ENCODE measurements around the gene COBL. TPM values are rescaled to one million over a fixed set of nuclear protein-coding genes. Genes with fewer than 3 reads are reported as not detected.
A peak's percentile ranks its signal among the peaks of the same experiment; 100 is the strongest.
"Not testable (repeated sequence)": the region's sequence is repeated elsewhere in the genome, so short reads cannot be mapped to it uniquely, and the experiment has no call there.

The COBL gene
- total RNA-seq, 1 donor from 2014 or later, result 25.7 TPM

- Mint-ChIP-seq H3K27ac (peak overlapping the region; percentile 50), H3K4me3 (no peak overlapping the region), H3K4me1 (ENCODE audit: unreplicated experiment) (no peaks in the 10 kb centered on the region), H3K36me3 (peaks cover 6% of the 10 kb centered on the region), H3K9me3 (no peaks in the 10 kb centered on the region), H3K27me3 (no peaks in the 10 kb centered on the region)
- TF ChIP-seq CTCF (conservative IDR thresholded peaks at IDR 0.05), result no peak
- no peak for DNase-seq (ENCODE audit: extremely low spot score, unreplicated experiment)
These were observed 107.2 kb downstream of the COBL start for GRCh38 chr7:51209426-51209825.

- not testable (repeated sequence) for H3K36me3 Mint-ChIP-seq; H3K4me3 Mint-ChIP-seq; H3K4me1 Mint-ChIP-seq (ENCODE audit: unreplicated experiment); H3K27ac Mint-ChIP-seq; H3K27me3 Mint-ChIP-seq; DNase-seq (ENCODE audit: extremely low spot score, unreplicated experiment)
- H3K9me3 Mint-ChIP-seq, result peaks cover 11% of the 10 kb centered on the region
These were observed 108.5 kb downstream of the COBL start for GRCh38 chr7:51208125-51208524.

- no peak for TF ChIP-seq CTCF (conservative IDR thresholded peaks at IDR 0.05)
- no peak overlapping the region for H3K4me3 Mint-ChIP-seq
- H3K27me3 Mint-ChIP-seq, result no peaks in the 10 kb centered on the region
- peaks cover 3% of the 10 kb centered on the region for H3K9me3 Mint-ChIP-seq
- peaks cover 3% of the 10 kb centered on the region for H3K36me3 Mint-ChIP-seq
- H3K27ac Mint-ChIP-seq, result no peak overlapping the region
- no peak for DNase-seq (ENCODE audit: extremely low spot score, unreplicated experiment)
- no peaks in the 10 kb centered on the region for H3K4me1 Mint-ChIP-seq (ENCODE audit: unreplicated experiment)
These were observed 118.0 kb downstream of the COBL start for GRCh38 chr7:51198654-51199053.

- Mint-ChIP-seq H3K27ac (no peak overlapping the region), H3K4me3 (no peak overlapping the region), H3K9me3 (no peaks in the 10 kb centered on the region), H3K27me3 (no peaks in the 10 kb centered on the region), H3K36me3 (no peaks in the 10 kb centered on the region), H3K4me1 (ENCODE audit: unreplicated experiment) (no peaks in the 10 kb centered on the region)
- no peak for TF ChIP-seq CTCF (conservative IDR thresholded peaks at IDR 0.05)
- no peak for DNase-seq (ENCODE audit: extremely low spot score, unreplicated experiment)
These were observed 125.6 kb downstream of the COBL start for GRCh38 chr7:51190969-51191368.

GRCh38 chr7:51189777-51190176 lies 126.8 kb downstream of the COBL start:
- DNase-seq (ENCODE audit: extremely low spot score, unreplicated experiment), result no peak
- no peak for TF ChIP-seq CTCF (conservative IDR thresholded peaks at IDR 0.05)
- Mint-ChIP-seq H3K4me1 (ENCODE audit: unreplicated experiment) (no peaks in the 10 kb centered on the region), H3K36me3 (no peaks in the 10 kb centered on the region), H3K9me3 (no peaks in the 10 kb centered on the region), H3K27me3 (no peaks in the 10 kb centered on the region), H3K27ac (no peak overlapping the region), H3K4me3 (no peak overlapping the region)

GRCh38 chr7:51188987-51189386 lies 127.6 kb downstream of the COBL start:
- Mint-ChIP-seq H3K4me1 (ENCODE audit: unreplicated experiment) (no peaks in the 10 kb centered on the region), H3K4me3 (no peak overlapping the region), H3K36me3 (no peaks in the 10 kb centered on the region), H3K9me3 (no peaks in the 10 kb centered on the region), H3K27ac (no peak overlapping the region), H3K27me3 (no peaks in the 10 kb centered on the region)
- TF ChIP-seq CTCF (conservative IDR thresholded peaks at IDR 0.05), result no peak
- no peak for DNase-seq (ENCODE audit: extremely low spot score, unreplicated experiment)

Measured in type B pancreatic cell (in vitro differentiated cells).